Measurements from ENCODE around the gene C10orf143. TPM values are rescaled to one million over a fixed set of nuclear protein-coding genes. Genes with fewer than 3 reads are reported as not detected.

C10orf143 gene
- total RNA-seq, 1 donor from 2014 or later, result 1.1 TPM

DNA sequence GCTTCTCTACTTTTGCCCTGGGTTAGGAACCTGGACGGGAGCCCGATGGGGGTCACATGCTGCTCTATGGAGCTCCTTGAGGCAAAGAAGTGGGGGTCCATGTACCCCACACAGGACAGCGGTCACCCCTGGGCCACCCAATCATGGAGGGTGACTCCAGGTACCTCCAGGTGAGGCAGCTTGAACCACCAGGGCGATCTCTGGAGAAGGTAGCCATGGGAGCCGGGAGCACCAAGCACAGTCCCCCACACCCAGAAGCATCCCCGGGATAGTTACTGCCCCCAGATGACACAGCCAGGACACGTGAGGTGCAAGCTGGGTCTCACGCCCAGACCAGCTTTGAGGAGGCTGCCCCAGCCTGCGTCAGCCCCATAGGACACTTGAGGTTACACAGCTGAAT lies 58.4 kb downstream of the C10orf143 start:
- DNase-seq, result no peak

DNA sequence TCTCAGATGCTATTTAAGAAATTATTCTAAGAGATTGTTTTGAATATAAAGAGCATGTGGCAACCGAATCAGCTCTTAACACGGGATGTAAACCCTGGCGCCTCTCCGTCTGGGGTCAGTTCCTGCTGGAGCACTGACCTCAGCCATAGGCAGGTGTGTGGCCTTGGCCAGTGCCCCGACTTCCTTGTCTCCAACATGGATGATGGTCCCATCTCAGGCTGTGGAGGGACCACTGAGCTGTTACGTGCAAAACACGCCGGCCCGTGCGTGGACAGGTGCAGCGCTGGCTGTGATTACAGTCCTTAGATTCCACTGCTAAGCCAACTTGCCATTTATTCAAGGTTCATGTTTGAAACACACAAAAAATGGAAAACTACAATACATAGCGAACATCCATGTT lies 59.9 kb downstream of the C10orf143 start:
- no peak for DNase-seq

DNA sequence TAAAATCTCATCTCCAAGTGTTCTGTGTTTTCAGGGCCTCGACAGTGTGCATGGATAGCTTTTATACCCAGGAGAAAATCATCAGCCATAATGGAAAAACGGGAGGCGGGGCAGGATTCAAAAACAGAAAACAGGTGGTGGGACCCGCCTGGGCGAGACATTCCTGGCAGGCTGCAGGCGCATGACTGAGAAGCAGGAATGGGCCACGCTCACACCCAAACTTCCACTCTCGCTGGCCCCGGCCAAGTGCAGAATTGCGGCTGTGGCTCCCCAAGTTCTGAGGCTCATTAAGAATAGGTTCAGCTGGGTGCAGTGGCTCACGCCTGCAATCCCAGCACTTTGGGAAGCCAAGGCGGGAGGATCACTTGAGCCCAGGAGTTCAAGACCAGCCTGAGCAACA lies 60.6 kb downstream of the C10orf143 start:
- no peak for DNase-seq

DNA sequence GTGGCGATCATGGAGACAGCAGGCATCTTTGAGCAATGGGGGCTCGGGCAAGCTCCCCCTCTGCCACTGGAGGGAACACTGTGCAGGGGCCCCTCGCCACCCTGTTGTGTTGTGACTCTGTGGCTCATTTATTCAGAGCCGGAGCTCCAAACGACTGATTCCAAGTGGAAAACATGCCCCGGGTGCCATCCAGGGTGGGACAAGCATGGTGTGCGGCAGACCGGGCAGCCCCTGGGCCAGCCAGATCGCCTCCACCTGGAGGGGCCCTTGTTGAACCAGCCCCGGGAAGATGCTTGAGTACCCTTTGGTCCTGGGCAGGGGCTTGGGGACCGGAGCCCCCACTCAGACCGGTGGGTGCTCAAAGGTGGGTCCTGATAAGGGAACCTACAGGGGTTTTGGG lies 61.4 kb downstream of the C10orf143 start:
- DNase-seq, result no peak

DNA sequence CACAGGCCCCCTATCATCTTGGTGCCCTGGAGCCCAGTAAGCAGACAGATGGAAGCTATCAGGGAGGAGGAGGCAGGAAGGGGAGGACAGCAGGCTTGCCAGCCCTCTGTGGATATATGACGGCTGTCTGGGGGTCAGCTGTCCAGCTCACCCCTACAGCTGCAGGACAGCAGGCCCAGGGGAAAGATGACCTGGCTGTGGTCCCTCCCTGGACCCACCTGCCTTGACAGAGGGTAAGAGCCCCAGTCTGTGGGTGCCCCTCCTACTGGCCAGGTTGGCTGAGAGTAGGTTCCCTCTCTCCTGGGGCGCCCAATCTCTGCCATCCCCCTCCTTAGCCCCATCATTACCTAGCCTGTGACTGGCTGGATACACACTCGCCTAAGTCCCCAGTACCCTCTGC lies 62.5 kb downstream of the C10orf143 start:
- DNase-seq, result no peak

DNA sequence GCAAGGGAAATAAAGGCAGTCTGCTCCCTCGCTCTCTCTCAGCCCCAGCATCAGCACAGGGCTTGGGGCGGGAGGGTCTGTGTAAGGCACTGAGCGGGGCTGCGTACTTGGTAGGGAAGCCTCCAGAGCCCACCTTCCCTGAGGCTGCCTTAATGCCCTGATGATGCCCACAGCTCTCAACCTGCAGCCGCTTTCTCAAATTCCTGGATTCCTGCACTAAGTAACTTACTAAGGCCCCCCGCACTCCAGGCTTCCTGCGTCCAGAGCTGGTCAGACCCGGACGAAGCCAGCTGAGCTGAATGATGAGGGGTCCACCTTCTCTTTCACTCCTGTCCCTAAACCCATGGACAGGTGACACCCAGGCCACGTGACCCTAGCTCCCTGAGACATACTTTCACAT lies 63.3 kb downstream of the C10orf143 start:
- no peak for DNase-seq

DNA sequence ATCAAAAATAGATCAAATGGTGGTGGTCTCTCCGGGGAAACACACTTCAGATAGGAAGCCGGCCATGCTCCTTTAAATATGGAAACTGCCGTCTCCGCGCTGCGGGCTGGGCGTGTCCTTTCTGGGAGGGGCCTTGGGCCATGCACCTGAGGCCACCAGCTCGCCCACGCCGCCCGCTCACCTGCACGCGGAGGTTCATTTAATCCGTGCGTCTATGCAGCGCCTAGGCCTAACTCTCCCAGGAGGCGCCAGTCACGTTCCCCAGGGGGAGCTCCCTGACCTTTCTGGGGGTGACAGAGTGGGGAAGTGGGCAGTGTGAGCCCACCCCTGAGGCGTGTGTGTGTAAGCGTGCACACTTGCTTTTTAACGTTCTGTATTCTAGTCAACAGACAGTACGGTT lies 64.0 kb downstream of the C10orf143 start:
- DNase-seq, result no peak

DNA sequence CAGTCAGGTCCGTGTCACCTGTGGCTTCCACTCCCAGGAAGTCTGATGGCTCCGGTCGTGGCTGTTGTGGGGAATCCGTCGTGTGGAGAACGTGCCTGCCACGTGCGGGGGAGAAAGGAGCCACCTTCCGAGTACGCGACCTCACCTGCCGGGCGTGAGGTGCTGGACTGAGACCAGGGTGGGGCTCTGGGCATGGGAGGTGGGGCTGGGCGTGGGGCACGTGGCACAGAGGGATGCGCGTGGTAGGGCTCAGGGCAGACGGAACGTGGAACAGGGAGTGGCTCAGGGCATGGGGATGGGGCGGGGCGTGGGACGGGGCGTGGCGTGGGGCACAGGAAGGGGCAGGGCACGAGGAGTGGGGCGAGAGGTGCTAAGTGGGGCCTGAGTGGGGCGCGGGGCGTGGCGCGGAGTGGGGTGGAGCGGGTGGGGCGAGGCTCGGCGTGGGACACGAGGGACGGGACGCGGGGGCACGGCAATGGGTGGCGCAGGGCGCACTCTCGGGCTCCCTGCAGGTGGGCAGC lies 64.8 kb downstream of the C10orf143 start:
- DNase-seq, result no peak

DNA sequence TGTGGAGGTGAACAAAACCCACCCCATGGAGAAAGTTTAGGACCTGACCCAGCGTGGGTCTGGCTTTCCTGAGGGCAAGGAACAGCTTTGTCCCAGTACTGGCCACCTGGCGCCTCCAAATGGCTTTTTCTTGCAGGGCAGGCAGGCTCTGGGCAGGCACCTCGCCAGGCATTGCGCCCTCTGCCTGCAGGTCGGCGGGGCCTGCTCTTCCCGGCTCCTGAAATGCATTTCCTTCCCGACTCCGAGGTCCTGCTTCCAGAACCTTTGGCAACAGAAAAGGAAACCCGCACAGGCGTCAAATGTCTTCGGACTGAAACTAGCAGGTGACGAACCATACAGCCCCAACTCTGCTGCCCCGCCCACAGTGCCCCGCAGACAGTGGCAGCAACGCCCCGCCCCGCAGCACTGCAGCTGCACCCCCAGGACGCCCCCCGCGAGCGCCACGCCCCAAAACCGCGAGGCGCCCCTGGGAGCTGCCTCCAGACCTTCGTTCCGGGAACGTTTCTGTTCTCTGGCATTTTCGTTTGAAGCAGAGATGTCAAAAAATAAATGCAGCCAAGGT lies 65.5 kb downstream of the C10orf143 start:
- DNase-seq, result no peak

DNA sequence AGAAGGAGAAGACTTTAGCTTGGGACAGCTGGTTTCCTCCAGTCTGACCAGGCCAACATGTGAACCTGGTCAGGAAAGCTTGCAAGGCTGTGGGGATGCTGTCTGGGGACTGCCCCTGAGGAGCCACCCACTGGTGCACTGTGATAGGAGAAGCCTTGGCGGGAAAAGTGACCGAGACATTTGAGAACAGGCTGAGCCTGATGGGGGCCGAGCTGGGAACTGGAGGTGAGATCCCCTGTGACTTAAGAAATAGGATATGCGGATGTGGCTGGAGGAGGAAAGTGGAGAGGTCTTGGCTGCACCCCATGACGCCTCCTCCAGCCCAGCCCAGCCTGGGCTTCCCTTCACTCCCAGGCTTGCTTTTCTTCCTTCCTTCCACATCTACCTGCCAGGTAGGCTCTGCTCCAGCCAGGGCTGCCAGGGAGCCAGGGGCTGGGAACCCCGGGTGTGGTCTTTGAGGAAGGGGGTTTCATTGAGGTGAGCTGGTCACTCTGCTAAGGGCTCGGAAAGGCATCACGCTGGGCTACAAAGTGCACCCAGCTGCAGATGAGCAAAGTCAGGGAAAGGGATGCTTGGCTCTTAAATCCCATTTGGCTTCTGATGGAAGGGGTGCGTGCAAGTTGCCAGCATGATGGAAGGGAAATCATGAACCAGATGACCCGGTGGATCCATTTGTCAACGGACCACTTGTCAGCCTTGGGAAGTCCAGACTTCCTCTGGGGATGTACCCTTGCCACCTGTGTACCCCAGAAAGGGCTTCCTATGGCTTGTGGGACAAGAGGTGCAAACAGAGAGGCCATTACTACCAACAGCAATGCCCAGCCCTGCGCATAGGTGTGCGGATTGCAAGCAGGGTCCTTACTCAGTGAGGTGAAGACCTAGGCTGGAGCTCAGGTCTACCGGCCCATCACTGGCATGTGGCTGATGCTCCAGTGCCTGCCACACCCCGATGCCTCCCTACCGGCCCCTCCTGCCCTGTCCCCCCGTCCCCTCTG lies 66.3 kb downstream of the C10orf143 start:
- no peak for DNase-seq

DNA sequence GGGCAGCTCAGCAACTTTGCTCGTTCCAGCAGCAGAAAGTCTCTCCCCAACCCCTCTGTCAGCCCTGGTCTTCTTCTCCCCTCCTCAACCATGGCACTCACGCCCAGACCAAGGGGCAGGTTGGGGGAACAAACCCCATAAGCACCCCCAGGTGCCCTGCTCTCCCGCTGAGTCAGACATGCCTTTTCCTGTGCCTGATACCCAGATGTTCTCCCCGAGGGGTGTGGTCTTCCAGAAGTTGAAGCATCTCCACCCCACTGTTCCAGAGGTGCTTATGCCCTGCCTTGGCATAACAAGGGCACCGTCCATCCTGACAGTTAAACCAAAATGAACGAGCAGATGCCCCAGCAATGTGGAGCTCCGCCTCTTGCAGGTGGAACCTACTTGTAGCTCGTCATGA lies 67.1 kb downstream of the C10orf143 start:
- no peak for DNase-seq

DNA sequence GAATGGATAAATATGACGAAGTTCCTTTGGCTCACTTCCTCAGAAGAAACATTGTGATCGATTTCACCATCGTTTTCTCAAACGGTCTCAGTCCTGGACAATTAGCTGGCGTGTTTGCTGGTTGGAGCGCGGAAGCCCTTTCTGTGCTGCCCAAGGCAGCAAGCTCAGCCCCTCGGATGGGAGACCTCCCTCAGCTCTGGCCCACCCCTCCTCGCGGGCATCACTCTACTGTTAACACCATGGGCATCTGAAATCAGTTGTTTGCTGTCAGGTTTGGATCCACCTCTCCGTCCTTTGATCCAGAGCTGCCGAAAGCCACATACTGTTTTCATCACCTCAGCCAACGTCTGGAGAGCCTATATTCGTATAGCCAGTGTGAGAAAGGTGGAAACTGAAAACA lies 68.2 kb downstream of the C10orf143 start:
- no peak for DNase-seq

DNA sequence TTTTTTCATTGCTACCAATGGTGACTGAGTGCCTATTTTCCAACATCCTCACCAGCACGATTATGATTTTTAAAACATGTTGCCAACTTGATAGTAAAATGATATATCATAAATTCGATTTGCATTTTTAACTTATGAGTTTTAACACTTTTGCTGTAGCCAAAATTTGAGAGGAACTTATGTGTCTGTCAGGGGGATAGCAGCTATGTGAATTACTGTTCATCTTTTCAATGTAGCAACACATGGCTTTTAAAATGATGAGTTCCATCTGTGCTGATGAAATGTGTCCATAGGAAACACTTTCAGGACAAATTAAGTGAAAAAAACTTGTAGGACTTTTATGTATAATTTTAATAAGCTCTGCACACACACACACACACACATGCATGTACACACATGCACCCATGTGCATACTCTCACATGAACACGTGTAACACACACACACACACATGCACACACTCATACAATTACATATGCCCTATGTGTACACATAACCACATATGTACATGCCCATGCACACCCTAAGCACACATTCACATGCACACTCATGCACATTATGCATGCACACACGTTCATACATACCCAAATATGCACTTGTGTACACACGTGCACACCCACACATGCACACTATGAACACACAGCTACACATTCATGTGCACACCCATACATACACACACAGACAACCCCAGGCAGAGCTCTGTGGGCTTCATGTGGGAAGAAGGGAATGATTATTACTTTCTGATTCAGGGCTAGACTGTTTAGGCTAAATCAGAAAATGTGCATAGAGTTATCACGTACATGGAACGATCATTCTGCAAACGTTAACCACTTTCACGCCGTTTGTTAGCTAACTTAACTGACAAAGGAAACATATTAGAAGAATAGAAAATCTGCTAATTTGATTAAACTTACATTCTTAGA lies 68.9 kb downstream of the C10orf143 start:
- DNase-seq, result no peak

DNA sequence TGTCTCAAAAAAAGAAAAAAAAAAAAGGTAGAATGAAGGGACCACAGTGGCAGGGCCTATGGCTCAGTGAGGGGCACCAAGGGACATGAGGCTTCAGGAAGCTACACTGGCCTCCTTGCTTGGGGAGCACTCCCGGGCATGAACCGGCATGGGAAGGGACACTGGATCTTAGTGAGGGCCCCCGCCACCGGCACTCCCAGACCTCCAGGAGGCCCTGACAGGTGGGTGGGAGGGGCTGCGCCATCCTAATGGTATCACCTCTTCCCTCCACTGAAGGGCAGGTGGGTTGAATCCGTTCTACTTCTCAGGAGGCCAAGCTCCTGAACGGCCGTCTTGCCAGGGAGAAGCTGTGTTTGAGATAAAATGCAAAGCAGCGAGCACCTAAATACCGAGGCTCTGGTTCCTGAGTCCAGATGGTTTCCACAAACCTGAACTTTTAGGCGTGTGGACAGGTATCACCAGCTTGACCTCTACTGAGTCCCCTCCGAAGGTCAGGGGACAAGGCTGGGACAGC lies 69.8 kb downstream of the C10orf143 start:
- DNase-seq, result no peak

DNA sequence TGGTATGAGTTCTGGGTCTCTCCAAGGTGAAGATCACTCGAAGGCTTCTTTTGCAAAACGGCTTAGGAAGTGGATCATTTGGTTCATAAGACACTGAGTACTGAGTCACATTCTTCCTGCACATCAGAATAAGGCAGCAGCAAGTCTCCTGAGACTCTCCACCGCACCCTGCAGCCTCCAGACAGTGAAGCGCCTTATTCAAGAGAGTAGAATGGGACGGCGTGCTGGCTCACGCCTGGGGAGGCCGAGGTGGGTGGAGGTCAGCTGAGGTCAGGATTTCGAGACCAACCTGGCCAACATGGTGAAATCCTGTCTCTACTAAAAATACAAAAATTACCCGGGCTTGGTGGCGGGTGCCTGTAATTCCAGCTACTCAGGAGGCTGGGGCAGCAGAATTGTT lies 70.3 kb downstream of the C10orf143 start:
- no peak for DNase-seq

DNA sequence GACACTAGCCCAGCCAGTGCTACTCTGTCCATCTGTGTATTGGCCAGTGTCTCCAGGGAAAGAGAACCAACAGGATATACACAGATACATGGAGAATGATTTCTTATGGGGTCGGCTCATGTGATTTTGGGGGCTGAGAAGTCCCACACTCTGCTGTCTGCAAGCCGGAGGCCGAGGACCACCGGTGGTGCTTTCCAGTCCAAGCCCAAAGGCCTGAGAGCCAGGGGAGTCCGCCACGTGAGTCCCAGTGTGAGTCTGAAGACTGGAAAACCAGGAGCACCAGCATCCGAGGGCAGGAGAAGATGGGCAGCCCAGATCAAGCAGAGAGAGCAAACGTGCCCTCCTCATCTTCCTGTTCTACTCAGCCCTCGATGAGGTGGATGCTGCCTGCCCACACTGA lies 71.5 kb downstream of the C10orf143 start:
- DNase-seq, result no peak

DNA sequence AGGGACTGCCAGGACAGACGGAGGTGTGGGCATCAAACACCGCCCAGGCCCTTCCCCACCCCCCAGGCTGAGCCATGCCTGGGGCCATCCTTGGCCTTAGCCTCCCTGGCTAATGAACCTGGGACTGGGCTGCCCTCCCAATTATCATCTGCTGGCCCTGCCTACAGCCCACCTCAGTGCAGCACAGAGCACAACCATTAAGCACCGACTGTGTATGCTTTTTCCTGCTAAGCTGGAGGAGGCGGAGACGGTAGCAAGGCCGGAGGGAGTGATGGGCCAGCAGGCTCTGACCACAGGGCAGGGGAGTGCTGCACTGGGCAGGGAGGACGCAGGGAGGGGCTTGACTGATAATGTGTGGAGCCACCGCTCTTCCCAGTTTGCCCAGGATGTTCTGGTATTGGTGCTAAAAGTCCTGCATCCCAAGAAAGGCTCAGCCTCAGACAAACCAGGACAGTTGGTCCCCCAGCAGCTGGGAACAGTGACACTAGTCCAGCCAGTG lies 72.0 kb downstream of the C10orf143 start:
- DNase-seq, result no peak

DNA sequence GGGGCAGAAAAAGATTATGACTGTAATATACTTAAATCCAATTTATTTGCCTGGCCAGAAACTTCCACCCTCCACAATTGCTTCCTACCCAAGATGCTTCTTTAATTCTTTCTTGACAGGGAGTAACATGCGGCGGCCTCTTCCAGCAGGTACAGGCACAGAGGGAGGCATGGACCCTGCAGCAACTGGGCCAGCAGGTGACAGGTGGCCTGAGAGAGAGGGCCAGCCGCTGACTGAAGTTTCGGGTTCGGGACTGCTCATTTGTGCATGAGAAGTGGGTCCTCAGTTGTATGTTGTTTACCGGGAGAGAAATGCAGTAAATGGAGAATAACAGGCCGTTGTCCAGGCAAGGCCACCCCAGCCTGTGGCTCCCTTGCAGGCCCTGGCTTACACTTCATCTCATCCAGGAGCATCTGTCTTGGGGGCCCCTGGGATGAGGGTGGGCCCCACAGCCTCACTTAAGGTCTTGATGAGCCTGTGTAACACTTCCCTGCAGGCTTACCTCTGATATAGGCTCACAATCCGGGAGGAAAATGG lies 72.5 kb downstream of the C10orf143 start:
- DNase-seq, result no peak

DNA sequence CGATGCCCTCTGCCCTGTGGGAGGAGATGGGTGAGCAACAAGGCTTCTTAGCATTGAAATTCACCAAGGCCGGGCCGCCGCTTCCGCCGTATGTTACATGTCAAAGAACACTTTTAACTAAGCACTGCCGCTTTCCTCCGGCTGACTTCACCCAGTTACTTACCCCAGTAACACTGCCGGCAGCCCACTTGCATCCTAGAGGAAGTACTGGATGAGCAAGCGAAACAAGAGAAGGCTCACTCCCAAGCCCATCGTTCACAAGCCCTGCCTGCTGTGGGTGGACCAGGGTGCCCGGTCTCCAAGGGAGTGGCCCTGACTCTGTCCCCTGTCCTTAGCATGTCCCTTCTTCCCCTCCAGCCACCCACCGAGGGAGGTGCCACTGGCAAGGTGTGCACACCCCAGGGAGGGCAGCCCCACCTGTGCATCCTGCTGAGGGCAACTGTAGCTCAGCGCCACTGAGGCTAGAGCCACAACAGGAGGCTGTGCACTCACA lies 73.4 kb downstream of the C10orf143 start:
- DNase-seq, result no peak

DNA sequence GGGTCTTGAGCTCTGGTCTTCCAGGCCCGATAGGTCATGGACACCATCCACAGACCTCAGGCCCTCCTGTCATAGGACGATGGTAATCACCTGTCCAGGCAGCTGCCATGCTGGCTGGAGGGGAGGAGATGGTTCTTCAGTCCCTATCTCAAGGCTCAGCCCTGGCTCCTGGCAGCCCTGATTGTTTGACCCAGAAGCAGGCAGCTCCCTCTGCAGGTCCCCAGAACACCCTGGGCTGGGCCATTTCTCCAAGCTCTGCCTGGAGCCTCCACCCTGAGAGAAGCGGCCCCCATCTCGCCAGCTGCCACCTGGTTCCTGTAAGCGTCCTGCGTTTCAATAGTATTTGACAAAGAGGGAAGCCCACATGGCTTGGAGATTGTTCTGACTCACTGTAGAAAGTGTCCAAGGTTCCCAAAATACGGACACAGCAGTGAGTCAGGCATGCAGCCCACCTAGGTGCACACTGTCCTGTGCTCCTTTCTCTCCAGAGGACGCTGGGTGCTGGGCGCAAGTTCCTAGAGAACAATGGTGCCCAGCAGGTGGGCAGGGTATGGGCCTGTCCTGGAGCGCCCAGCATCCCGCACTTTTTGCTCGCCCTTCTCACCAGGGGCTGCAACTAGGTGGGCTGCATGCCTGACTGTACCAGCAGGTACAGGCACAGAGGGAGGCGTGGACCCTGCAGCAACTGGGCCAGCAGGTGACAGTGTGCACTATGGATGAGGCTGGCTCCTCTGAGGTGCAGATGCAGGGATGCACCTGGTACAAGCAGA lies 74.1 kb downstream of the C10orf143 start:
- DNase-seq, result no peak

DNA sequence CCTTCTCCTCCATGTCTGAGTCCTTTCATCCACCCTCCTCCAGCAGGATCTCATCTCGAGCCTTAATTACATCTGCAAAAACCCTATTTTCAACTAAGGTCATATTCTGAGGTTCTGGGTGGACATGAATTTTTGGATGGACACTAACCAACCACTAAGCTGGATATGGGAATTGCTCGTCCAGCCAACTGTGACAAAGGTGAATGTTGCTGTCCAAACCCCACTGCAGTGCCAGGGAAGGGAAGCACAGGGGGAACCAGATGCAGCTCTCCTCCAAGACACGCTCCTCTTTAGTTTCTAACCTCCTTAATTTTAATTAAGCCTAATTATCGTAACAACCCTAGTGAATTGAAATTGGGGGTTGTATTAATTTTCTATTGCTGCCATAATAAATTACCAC lies 81.4 kb downstream of the C10orf143 start:
- no peak for DNase-seq

Data from occipital lobe (tissue), 2 donors.